GM21576 (cell line): ENCODE measurements around the gene MGAT4C.
"Not testable (repeated sequence)": the region's sequence is repeated elsewhere in the genome, so short reads cannot be mapped to it uniquely, and the experiment has no call there.

Experiments
- ATAC-seq: cut with Tn5 transposase; IDR thresholded peaks from one replicate; pipeline ENCODE4 v1.9.1; 2021; ENCODE audit warnings: mild to moderate bottlenecking, moderate library complexity; ENCODE audit not compliant: unreplicated experiment

The MGAT4C gene

DNA sequence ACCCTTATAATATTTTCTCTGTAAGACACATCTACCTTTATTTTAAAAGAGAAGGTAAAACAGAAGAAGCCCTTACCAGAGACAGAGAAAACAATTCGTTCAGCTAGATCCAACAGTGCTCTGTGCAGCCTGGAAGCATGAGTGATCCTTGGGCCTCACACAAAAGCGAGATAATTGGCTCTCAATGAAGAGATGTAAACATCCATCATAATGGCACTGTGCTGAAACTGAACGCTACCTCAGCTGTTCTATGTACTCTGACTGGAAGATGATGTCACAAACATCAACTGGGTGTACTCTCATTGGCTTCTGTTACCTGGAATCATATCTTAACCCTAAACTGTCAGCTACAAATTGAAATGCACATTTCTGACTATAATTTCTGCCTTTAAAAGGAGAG lies at the start of gene MGAT4C:
MGAT4C (minus strand) TSS at position 229 of the 400 bp plus-strand sequence.
- ATAC-seq, result no peak

DNA sequence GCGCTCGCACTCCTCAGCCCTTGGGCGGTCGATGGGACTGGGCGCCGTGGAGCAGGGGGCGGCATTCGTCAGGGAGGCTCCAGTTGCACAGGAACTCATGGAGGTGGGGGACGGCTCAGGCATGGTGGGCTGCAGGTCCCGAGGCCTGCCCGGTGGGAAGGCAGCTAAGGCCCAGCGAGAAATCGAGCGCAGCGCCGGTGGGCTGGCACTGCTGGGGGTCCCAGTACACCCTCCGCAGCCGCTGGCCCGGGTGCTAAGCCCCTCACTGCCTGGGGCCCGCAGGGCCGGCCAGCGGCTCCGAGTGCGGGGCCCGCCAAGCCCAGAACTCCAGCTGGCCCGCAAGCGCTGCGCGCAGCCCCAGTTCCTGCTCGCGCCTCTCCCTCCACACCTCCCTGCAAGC lies 40.2 kb upstream of the MGAT4C start:
- ATAC-seq, result not testable (repeated sequence)

DNA sequence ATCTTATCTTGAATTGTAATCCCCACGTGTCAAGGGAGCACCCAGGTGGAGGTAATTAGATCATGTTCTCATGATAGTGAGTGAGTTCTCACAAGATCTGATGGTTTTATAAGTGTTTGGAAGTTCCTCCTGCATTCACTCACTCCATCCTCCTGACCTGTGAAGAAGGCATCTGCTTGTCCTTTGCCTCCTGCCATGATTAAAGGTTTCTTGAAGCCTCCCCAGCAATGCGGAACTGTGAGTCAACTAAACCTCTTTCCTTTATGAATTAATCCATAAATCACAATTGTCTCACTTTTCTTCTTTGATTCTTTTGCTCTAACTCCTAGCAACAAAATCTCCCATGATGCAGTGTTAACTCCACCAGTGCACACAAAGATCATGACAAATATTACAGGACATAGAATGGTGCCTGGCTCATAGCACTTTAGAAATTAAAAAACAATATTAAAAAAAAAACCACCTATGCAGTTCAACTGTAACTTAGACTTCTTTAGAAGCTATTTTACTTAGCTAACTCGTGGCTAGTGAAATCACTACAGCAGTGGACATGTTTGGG lies 37.6 kb upstream of the MGAT4C start:
- ATAC-seq, result no peak

DNA sequence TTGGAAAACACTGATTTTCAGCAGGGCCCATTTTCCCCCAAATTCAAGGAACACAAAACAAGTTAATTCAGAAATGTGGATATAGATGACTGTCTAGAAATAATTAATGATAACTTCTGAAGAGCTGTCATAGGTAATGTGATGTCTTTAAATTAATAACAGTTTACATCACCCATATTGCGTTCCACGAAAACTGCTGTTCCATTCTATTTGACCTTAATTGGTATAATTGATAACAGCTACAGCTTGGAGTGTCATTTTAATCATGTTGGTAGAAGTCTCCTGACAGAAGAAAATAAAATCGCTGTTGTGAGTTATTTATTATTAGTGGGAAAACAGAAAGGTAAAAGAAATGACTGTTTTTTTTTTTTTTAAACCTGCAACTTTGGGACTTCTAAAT lies 36.3 kb upstream of the MGAT4C start:
- no peak for ATAC-seq

DNA sequence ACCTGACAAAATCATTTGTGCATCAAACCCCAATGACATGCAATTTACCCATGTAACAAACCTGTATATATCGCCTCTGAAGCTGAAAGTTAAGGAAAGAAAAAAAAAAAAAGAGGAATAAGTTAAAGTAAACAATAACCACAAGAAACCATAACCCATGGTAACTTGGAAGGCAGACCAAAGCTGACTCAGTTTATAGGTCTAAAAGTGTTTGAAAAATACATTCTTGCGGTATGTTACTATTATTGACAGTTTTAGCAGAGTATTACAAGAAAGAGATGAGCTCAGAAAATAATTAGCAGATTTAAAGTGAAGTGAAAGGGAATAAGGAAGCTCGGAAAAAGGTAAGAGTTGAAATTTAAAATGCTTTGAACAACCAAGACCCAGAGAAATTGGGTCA lies 34.4 kb upstream of the MGAT4C start:
- ATAC-seq, result no peak

DNA sequence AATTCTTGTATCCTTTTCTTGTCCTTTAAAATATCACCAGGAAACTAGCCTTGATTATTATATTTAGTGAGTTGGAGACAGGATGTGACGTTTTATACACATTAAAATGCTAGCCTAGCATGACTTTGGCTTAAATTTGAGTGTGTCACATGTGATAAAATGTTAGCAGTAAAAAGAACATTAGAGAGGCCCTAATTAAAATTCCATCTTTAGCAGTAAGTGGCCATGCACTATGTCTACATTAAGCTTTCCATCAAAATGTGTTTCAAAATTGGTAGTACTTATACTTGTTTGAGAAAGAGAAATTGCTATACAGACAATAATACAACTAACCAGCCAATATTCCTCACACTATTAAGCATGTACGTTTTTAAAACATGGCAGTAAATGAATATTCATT lies 29.9 kb upstream of the MGAT4C start:
- no peak for ATAC-seq

DNA sequence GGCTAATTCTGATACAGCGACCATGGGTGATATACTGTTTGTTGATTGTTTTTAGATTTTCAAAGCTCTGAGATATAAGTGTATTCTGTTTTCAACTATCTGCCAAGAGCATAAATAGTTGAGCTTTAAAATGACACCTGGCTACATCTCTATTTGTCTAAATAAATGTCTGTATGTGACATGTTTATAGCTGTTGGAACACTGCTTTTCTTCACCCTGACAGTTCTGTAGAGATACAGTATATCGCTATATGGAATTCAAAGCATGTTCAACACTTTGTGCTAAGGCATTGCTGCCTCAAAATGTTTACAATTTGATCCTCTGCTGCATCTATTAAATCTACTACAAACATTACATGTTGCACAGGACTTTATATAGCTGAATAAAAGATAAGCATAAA lies 27.4 kb upstream of the MGAT4C start:
- no peak for ATAC-seq

DNA sequence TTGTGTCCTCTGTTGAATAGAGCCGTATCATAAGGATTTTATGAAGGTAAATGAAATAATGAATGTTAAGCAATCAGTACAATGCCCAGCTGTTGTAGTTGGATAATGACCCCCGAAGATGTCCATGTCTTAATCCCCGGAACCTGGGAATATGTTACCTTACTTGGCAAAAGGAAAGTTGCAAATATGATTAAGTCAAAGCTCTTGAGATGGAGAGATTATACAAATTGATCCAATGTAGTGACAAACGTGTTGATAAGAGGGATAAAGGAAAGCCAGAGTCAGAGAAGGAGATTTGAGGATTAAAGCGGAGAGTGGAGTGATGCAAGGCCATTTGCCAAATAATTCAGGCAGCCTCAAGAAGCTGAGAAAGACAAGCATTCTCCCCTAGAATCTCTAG lies 19.2 kb upstream of the MGAT4C start:
- ATAC-seq, result no peak

DNA sequence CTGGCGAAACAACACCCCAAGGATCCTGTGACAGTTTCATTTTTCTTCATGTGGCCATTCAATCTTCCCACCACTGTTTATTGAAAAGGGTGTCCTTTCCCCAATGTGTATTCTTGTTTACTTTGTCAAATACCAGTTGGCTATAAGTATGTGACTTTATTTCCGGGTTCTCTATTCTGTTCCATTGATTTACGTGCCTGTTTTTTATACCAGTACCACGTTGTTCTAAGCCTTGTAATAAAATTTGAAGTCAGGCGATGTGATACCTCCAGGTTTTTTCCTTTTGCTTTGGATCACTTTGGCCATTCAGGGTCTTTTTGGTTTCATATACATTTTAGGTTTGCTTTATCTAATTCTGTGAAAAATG lies 9.1 kb upstream of the MGAT4C start:
- ATAC-seq, result no peak

DNA sequence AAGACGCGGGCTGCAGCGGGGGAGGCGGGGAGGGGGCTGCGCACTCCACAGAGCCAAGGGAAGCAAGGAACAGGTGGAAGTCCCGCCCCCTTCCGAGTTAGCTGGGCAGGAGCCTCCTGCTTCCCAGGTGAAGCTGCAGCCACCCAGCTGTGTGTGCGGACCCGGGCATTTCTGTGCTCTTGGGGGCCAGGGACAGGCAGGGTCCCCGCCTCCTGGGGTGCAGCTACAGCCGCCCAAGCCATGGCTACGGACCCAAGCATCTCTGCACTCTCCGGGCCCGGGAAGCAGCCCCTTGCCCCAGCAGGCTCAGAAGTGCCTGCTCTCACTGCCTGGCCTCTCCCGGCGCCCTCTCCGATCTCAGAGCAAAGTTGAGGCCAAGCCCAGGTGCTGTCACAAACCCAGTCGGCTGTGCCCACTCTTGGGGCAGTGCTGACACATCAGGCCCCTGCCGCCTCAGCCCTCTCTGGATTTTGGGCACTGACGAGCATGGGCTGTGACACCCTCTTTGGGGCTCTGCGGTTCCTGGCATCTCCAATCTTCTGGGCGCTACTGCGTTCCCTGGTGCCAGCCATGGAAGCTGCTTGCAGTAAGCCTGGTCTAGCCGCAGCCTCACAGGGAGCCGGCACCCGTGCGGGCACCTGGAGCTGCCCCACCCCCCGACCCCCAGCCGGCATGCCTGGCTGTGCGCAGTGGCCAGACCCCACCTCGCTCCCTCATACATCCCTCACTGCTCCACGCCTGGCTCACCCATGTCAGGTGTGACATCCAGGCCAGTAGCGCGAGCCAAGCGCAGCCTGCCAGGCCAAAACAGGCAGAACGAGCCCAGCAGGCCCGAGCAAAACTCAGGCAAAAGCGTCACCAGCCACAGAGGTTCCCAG lies 8.5 kb upstream of the MGAT4C start:
- no peak for ATAC-seq

DNA sequence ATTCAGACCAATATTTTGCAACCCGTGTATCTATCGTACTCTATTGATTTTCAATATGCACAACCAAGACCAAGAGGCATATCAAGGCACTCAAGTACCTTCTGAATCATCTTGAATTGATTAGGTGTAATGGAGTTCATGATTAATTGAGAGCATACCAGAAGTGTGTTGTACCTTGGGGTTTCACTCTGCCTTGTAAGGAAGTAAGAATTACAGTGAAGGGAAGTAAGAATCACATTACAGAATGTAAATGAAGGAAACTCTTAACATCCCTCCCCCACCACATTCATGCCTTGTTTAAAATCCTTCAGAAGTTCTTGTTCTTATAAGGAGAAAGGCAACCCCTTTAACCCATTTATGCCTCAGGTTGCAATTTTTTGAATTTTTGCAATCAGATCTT lies 5.4 kb upstream of the MGAT4C start:
- no peak for ATAC-seq

DNA sequence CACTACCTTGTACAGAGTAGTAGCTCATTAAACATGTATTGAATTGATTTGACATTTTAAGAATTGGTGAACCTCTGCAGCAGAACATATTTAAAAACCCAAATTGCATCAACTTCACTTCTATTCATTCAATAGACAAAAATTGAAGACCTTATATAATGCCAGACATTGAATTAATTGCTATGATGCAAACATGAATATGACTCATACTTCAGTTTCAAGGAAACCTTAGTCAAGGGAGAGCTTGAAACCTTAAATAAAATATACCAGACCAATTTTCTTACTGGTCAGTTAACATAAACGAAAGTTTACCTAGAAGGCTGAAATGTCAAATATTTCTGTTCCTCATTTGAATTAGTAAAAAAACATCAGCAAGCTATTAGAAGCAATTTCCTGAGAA lies 5.0 kb upstream of the MGAT4C start:
- no peak for ATAC-seq

DNA sequence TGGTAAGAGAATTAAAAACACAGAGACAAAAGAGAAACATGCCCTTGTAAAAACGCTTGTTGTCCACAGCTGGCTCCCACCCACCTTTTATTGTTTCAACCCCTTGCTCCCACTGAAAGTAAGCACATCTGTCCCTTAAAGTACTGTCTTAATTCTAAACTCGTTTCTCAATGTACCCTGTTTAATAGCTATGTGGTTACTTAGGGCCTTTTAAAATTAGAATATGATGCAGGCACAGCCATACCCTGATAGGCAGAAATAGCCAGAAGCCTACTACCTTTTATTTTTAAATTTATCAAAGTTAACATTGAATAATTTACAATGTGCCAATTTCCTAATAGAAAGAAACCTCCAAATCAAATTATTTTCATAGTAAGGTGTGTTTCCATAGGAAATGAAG lies 4.0 kb upstream of the MGAT4C start:
- no peak for ATAC-seq

DNA sequence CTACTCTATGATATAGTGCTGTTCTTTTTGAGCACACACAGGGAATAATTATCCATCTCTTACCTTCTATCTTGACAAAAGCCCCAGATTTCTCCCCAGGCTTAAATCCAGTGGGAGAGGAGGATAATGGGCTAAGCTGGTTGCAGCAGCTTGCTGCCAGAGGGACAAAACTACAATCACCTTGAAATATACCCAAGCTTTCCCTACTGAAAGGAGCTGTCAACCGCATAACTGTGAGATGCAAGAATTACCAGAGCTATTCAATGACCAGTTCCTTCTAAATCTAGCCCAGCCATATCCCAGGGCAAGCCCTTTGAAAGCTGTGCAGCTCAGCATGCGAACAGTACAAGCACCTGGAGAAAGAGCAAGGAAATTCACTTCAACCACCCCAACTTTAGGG lies 943 bp upstream of the MGAT4C start:
- ATAC-seq, result no peak

DNA sequence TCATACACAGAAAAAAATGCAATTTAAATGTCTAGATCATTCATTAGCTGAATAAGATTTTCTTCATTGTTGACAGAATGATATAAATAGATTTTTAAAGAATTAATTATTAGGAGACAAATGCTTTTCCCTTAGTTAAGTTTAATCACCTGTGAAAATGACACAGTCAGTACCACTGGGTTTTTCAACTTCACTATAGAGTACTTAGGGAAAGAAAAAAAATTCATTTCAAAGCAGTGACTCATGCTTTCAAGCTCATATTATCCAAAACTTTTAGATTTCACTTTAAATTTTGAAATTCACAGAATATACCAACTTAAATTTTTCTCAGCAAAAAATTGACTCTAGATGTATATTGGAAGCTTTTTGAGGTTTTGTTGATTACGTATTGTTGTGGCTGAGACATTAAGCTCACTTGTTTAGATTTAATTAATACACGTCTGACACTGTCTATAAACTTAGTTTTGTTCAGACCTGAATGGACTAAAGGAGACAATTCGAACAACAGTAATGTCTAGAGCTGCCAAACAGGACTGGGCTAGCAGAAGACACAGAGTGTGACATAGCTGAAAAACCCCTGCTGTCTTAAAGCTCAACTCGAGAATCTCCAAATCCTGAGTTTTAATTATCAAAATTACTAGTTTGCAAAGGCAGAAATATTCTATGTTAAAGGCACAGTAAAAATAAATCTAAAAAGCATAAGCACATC lies 1.6 kb downstream of the MGAT4C start:
- ATAC-seq, result no peak

DNA sequence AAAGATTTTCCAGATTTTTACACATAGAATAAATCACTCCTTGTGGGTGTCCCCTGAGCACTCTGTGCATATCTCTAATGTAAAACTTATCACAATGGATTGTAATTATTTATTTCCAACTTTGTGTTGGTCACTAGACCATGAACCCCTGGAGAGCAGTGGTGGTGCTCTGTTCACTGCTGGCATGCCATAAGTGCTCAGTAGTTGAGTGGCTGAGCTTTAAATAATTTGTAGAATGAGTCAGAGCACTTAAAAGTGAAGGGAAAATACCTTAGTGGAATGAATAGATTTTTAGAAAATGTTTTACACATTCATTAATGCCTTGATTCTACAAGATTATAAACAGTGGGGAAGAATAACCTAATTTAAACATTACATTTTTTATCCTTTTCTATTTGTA lies 6.3 kb downstream of the MGAT4C start:
- ATAC-seq, result no peak

DNA sequence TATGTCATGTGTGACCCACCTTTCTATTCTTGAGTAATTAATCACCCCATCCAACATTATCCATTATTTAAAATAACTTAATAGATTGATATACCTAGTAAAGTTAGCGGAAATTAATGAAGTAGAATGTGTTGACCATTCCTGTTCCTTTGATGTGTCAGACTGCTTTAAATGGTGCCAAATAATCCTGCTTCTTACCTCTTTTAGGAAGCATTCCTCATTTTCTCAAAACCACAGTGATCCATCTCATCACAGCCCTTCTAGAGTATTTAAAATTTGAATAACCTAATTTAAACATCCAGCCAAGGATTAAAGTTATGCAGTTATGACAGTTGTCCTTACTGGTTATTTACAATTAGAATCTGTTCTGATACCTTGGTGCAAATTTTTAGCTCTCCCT lies 6.9 kb downstream of the MGAT4C start:
- ATAC-seq, result no peak

DNA sequence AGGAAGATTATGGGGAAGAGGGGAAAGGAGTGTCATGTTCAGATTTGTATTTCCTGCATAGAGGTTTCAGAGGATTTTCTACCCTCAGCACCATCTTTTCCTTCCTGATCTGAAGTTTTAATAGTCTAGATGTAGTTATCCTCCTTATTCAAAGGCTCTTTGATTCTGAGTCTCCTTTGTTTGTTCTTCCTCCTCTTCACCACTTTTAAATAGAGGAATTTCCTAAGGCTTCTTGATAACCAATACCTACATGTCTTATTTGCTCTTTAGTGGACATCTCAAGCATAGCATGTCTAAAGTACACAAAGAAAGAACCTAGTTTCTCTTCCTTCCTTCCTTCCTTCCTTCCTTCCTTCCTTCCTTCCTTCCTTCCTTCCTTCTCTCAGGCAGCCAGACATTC lies 8.3 kb downstream of the MGAT4C start:
- ATAC-seq, result no peak

DNA sequence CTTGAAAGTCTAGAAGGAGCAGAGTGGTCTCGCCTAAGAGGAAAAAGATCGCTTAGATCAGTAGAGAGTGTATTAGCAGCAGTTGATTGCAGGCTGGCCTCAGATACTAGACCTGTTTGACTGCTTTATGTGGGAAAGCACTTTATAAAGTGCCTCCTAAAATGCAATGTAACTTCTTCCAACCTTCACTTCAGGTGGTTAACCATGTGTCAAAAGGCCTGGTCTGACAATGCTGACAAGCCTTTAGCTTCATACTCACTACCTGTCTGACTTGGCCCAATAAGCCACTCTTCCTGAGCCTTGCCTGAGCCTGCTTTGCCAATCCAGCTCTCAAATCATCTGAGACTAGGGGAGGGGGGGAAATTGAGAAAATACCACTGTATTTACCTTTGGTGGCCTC lies 14.6 kb downstream of the MGAT4C start:
- no peak for ATAC-seq

DNA sequence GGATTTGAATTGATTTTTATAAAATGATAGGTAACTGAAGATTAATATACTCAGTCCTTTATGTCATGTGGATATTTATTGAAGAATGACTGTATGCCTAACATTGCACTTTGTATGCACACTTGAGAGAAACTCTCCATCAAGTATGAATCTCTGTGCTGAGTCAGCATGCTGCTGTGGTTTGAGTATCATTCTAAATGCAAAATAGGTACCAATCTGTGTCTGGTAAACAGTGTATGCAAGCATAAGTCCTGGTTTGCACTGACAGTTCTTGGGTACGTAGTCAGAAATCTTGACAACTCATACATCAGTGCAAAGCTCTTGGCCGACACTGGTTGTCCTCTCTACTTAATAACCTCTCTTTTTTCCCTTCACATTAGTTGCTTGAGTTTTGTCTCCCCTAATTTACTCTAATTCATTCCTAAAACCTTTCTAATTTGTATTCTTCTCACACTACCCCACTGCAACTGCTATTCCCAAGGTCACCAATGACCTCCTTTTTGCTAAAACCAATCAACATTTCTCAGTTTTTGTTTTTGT lies 21.8 kb downstream of the MGAT4C start:
- ATAC-seq, result no peak

DNA sequence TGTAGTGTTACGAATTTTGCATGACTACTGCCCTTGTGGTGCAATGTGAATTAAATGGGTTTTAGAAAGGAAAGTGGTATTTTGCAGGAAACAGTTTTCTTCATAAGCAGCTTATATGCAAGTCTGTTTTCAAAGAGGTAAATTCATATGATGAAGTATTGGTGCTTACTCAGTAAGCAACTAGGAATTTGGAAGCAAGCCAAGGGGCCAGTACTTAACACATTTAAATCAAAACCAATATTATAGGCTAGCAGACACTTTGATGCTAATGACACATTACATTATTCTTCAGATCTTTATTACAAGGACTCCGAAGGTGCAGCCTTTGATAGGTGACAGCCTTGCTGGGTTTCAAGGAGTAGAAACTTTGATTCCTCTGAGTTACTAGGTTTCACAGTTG lies 23.1 kb downstream of the MGAT4C start:
- ATAC-seq, result no peak
